DMS79 (cell line): ENCODE results near the gene SLC8A1.

ENCODE experiments used
- DNase-seq: peaks from one replicate; lab custom pipeline; 2025; lab: John Stamatoyannopoulos, UW

Gene SLC8A1

DNA sequence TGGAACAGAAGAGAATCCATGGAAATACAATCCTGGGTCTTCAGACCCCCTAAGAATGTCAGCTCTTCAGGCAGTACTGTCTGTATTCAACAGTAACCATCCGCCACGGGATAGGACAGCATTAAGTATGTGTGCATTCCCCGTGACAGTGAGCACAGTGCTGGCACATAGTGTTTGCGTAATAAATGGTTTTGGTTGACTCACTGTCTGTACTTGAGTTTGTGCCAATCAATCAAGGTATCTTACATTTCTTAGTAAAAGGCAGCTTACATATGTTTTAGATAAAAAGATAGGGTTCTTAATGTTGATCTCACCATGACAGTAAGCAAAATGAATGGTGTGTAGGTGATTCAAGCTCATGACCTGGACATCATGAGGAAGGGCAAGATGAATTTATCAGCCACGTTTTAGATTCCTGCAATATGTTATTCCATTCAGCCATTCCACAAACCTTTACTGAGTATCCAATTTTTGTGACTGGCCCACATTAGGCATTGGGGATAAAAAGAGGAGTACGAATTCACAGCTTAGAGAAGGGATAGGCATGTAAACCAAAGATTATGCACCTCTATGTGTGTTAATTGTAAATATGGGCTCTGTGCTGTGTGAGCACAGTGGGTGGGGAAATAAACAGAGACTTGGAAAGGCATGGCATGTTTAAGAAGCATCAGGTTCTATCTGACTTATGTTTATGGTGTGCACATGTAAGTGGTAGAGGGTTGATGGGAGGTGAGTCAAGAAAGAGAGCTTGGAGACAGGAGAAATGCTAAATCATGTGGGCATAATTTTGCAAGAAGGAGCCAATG lies 258.8 kb downstream of the SLC8A1 start:
- DNase-seq = no peak

- DNase-seq = no peak
Observed at GRCh38 chr2:40190457-40190856, 261.4 kb downstream of the SLC8A1 start.

DNA sequence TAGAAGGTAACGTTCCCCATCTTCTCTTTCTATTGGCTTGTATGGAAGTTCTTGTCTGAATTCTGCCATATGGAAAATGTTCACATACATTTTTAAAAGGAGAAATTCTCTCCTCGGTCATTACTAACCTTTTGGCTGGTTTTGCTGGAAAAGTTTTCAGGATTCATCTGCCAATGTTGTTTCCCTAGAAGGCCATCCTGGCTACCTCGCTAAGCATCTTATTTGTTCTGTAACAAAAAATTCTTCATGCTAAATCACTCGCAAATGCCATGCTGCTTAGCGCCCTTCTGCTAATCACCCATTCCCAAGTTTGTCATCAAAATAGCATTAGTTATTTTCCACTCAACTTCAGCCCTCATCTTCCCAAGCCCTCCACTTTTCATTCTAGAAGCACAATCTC lies 262.0 kb downstream of the SLC8A1 start:
- DNase-seq = no peak

GRCh38 chr2:40187054-40187453 lies 264.8 kb downstream of the SLC8A1 start:
- no peak for DNase-seq

GRCh38 chr2:40184551-40184950 lies 267.3 kb downstream of the SLC8A1 start:
- DNase-seq = no peak

- no peak for DNase-seq
Observed at GRCh38 chr2:40181855-40182254, 270.0 kb downstream of the SLC8A1 start.

GRCh38 chr2:40179801-40180200 lies 272.1 kb downstream of the SLC8A1 start:
- DNase-seq = no peak

DNA sequence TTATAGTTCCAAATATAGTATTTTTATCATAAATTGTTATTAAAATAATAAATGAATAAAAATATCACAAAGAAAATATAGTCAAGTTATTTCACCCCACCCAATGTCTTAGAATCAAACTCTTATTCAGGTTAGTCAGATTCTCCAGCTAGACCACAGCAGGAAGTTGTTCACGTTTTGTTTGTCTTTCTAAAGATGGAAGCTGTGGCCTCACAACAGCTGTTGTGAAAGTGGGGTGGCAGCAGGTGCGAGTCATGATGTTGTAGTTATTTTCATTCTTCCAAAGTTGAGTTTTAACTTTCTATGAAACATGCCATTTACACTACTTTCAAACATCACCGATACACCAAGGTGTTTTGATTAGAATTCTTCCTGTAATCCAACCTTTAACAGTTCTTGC lies 272.9 kb downstream of the SLC8A1 start:
- no peak for DNase-seq

DNA sequence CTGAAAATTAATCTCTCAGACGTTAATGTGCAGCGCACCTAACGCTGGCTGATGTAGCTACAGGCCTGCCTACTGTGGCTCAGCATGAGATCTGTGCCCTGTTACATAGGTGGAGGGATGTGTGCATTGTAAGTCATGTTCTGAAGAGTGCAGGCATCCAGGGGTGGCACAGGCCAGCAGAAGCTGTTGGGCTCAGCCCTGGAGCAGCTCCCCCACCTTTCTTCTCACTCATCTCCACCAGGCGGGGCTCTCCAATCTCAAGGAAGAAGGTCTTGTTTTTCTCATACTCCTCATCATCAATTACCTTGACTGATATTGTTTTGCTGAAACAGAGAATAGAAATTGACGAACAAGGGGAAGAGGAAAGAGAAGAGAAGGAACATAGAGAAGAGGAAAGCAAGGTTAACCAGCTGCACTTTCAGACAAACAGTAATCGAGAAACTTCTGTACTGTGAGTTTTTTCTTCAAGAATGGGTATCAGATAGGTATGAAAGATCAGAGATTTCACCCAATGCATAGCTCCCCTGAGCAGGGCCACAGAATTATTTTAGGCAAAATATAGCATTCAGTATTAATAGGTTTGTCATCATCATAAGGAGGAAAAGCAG lies 273.6 kb downstream of the SLC8A1 start:
- DNase-seq = no peak

GRCh38 chr2:40177366-40177765 lies 274.5 kb downstream of the SLC8A1 start:
- no peak for DNase-seq

- DNase-seq = no peak
Observed at GRCh38 chr2:40173276-40173675, 278.6 kb downstream of the SLC8A1 start.

DNA sequence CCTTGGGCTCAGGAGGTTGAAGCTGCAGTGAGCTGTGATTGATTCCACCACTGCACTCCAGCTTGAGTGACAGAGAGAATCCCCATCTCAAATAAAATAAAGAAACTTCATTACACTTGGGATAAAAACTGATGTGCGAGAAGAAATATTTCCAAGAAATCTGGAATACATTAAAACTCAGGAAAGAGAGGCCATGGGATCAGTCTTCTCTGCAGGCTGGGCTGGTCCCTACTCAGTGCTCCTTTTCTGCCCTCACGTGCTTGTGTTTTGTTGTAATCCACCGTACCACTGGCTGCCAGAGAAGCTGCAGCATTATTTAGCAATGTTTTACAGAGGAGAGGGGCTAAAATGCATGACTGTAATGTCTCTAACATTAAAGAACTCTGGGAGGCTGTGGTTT lies 282.0 kb downstream of the SLC8A1 start:
- DNase-seq = no peak

GRCh38 chr2:40169430-40169829 lies 282.5 kb downstream of the SLC8A1 start:
- DNase-seq = no peak

- no peak for DNase-seq
Observed at GRCh38 chr2:40168546-40168945, 283.3 kb downstream of the SLC8A1 start.

- DNase-seq = no peak
Observed at GRCh38 chr2:40168032-40168431, 283.9 kb downstream of the SLC8A1 start.

- no peak for DNase-seq
Observed at GRCh38 chr2:40166006-40166405, 285.9 kb downstream of the SLC8A1 start.

- no peak for DNase-seq
Observed at GRCh38 chr2:40165509-40165844, 286.4 kb downstream of the SLC8A1 start.

DNA sequence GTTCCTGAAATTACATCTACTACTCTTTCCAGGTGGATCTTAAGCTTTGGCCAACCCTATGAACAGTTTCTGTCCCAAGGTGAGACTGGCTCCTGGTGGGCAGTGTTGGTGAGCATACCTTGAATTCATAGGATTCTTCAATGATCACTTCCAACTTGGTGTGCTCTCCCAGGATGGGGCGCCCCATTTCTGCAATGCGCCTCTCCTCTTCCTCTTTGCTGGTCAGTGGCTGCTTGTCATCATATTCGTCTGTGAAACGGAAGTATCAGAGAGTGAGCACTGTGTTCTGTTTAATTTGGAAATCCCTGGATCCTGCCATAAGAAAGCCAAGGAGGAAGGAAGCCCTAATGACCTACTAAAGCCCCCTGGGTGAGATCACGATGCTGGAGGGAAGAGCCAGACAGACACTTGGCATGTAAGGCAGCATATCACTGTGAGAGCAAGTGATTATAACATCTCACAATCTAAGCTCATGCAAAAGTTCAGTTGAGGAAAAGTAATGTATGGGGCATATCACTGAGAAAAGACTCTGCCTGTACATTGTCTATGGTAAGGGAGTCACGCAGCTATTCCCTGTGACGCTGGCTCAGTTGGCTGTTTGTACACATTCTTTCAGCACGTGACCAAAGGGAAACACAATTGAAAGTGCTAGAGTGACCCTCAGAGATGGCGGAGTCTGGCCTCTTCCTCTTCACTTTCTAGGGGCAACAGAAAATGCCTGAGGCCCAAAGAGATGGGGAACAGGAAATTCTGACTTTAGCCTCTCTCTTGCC lies 287.0 kb downstream of the SLC8A1 start:
- no peak for DNase-seq

DNA sequence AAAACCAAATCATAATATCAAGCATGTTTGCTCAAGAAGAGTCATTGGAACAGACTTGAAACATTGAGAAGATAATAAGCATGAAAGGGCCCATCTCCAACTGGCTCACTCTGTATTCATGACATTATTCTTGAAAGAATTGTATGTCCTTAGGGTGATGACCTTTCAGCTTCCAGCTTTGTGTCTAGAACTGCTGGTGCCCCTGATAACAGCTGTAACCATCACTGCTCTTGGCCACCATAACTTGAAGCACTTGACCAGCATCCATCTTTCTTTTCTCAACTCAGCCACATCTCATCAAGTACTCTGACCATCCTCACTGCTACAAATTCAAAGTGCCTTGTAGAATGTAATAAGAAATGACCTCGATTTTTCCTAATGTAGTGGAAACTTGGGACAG lies 289.9 kb downstream of the SLC8A1 start:
- DNase-seq = no peak

GRCh38 chr2:40160751-40161218 lies 291.1 kb downstream of the SLC8A1 start:
- DNase-seq = no peak

DNA sequence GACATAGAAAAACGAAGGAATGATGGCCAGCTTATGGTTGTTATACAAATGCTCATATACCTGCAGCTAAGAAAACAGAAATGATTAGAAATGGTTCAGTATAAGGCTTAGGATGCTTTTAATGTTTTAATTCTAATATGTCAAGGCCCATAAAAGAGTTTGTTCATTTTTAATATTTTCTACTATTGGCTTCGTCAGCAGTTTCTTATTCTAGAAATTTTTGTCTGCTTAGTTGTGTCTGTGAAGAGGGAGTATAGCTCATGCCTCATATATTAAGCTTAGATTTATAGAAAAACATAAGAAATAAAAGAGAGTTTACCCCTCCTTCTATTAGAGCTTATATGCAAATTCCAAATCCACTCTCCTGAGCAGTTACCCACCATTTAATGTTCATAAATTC lies 292.6 kb downstream of the SLC8A1 start:
- no peak for DNase-seq

GRCh38 chr2:40158781-40159180 lies 293.1 kb downstream of the SLC8A1 start:
- DNase-seq = no peak

DNA sequence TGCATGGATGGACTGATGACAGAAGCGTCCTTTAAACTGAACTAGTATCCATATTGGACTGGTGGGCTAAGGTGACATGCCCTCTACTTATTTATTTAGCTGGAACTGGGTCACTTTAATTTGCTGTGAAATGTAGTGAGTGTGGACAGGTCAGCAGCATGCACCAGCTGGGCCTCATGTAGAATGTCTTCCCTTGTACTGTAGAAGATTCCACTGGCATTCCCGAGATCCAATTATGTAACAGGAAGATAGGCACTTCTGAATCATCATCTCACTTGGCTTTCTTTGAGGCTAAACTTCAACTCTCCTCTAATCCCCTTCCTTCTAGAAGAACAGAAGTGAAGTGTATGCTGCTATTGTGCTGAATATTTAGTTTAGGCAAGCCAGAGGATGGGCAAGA lies 296.2 kb downstream of the SLC8A1 start:
- DNase-seq = no peak
